Measurements from ENCODE around the gene CPEB3.
"Not testable (repeated sequence)": the region's sequence is repeated elsewhere in the genome, so short reads cannot be mapped to it uniquely, and the experiment has no call there.

The CPEB3 gene

GRCh38 chr10:92290837-92291615 lies at the start of gene CPEB3, which contains the start of gene MARCHF5:
TSS of gene CPEB3 (minus strand) at chr10:92291078. CDS start at chr10:92240350, 50,728 bp downstream.
TSS of gene MARCHF5 (plus strand) at chr10:92291167. CDS start at chr10:92291495, 328 bp downstream.
- DNase-seq (ENCODE audit: low read depth), result peak; percentile 76

DNA sequence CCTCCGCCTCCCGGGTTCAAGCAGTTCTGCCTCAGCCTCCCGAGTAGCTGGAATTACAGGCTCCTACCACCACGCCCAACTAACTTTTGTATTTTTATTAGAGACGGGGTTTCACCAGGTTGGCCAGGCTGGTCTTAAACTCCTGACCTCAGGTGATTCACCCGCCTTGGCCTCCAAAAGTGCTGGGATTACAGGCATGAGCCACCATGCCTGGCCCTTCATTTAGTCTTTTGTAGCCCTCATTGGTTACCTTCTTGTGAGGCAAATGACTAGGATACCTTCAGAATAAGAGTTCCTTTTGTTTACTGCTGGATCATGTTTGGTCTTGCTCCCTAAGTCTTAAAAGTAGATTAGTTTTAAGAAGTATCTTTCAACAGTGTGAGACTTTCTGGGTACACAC lies 39.0 kb upstream of the CPEB3 start:
- not testable (repeated sequence) for DNase-seq (ENCODE audit: low read depth)

- no peak for DNase-seq (ENCODE audit: low read depth)
These were observed 38.1 kb upstream of the CPEB3 start for GRCh38 chr10:92328993-92329392.

DNA sequence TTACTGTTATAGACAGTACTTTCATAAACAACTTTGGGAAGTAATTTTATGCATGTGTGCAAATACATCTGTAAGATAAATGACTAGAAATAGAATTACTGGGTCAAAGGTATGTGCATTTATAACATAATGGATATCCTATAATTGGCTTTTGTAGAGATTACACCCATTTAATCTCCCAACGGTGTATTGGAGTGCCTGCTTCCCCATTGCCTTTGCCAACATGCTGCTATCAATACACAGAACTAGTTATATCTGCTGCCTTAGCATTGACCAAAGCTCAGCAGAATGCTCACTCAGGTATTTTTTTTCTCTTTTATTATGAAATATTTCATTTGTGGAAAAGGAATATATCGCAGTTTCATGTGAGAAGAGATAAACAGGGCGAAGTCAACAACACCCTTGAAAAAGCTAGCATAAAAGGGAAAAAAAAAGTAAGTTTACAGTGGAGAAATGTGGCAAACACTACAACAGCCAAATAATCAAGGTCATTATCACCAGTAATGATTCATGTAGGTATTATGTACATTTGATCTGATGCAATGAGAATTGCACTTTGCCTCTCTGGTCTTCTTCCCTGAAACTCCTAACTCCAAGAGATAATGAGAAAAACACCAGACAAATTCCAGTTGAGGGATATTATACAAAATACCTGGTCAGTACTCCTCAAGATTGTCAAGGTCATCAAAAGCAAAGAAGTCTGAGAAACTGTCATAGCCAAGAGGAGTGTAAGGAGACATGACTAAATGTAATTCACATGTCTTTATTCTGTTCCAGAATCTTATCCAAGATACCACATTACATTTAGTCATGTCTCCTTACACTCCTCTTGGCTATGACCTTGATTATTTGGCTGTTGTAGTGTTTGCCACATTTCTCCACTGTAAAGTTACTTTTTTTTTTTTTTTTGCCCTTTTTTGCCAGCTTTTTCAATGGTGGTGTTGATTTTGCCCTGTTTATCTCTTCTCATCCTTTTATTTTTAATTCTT lies 36.9 kb upstream of the CPEB3 start:
- no peak for DNase-seq (ENCODE audit: low read depth)

DNA sequence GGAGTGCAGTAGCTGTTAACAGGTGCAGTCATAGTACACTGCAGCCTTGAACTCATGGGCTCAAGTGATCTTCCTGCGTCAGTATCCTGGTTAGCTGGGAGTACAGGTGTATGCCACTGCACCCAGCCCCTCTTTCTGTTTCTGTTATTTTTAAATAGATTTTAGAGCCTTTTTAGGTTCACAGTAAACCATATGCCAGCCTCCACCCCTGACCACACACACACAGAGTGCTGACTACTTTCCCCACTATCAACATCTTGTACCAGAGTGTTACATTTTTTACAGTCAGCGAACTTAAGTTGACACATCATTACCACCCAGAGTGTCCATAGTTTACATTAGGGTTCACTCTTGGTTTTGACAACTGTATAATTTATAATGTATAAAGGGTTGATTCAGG lies 32.2 kb upstream of the CPEB3 start:
- no peak for DNase-seq (ENCODE audit: low read depth)

DNA sequence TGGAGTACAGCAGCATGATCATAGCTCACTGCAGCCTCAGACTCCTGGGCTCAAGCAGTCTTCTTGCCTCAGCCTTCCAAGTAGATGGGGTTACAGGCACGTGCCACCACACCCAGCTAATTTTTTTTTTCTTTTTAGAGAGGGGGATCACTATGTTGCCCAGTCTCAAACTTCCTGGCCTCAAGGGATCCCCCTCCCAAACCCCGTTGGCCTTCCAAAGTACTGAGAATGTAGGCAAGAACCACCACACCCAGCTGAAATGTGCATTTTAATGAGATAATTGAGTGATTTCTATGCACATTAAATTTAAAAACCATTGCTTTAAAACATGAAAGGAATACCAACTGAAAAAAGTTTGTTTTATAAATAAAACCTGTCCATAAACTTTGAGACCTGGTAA lies 25.7 kb upstream of the CPEB3 start:
- no peak for DNase-seq (ENCODE audit: low read depth)

DNA sequence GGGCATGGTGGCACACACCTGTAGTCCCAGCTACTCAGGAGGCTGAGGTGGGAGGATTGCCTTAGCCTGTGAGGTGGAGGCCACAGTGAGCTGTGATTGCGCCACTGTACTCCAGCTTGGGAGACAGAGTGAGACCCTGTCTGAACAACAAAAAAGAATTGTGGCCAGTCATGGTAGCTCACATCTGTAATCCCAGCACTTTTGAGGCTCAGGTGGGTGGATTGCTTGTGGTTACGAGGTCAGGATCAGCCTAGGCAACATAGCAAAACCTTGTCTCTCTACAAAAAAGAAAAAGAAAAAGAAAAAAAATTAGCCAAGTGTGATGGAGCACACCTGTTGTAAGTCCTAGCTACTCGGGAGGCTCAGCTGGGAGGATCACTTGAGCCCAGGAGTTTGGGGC lies 22.9 kb upstream of the CPEB3 start:
- no peak for DNase-seq (ENCODE audit: low read depth)

DNA sequence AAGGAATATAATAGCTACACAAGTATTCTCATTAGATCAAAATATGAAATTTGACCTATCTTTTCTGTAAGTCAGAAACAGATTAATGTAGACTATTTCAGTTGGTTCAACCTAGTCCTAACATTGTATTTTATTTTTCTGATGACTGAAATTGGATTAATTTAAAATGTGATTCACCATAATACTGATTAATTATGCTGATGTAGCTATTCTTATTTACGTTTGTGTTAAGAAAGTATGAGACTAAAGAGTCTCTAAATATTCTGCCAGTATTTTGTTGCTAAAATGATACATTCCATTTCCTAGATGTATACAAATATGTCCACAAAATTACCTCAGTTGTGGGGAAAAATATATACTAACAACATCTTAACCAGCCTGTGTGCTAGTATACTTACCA lies 18.4 kb upstream of the CPEB3 start:
- DNase-seq (ENCODE audit: low read depth), result no peak

DNA sequence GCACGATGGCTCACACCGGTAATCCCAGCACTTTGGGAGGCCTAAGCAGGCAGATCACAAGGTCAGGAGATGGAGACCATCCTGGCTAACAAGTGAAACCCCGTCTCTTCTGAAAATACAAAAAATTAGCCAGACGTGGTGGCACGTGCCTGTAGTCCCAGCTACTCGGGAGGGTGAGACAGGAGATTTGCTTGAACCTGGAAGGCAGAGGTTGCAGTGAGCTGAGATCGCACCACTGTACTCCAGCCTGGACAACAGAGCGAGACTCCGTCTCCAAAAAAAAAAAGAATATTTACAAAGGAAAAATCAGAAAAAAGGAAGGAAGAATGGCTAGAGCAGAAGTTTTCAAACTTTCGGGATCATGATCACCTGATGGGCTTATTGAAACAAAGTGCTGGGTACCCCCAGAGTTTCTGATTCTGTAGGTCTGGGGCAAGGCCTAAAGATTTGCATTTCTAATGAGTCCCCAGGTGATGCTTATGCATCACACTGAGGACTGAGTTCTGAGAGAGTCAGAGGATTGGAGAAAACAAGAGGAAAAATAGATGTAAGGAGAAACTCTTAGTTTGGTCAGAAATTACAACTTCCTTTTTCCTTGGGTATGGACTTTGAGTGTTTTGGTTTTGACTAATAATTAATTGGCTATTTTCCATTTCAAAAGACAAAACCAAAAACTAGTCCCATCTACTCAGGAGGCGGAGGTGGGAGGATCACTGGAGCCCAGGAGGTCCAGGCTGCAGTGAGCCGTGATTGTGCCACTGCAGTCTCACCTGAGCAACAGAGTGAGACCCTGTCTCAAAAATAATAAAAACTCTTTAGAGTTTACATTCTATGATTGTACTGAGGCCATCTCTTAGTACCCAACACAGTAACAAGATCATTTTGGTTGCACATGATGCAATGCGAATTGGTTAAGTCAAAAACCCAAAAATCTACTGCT lies 14.5 kb upstream of the CPEB3 start:
- DNase-seq (ENCODE audit: low read depth), result no peak

DNA sequence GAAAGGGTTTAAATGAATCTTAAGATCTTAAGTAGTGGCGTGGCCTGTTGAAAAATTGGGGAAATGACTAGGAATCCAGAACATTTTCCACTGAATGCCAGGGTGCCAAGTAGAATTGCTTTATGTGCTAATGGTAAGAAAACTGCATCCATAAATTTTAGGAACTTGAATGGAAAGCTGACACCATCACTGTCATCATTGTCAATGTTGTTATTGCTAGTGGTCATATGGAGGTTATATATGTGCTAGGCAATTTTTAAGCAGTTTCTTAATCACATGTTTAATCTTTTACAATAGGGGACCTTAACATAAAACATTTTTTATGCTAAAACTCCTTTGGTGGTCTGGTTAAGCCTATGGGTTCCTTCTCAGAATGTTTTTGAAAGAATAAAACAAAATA lies 13.2 kb upstream of the CPEB3 start:
- no peak for DNase-seq (ENCODE audit: low read depth)

GRCh38 chr10:92303096-92303495 lies 12.2 kb upstream of the CPEB3 start:
- no peak for DNase-seq (ENCODE audit: low read depth)

DNA sequence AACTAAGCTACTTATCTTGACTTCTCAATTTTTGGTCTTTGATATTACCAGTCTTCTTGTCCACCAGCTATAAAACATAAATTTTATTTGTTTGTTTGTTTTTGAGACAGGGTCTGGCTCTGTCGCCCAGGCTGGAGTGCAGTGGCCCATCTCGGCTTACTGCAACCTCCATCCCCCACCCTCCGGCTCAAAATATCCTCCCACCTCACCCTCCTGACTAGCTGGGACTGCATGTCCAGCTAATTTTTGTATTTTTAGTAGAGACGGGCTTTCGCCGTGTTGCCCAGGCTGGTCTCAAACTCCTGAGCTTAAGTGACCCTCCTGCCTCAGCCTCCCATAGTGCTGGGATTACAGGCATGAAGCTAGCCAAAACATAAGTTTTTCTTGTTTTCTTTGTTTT lies 7.6 kb upstream of the CPEB3 start:
- DNase-seq (ENCODE audit: low read depth), result no peak

DNA sequence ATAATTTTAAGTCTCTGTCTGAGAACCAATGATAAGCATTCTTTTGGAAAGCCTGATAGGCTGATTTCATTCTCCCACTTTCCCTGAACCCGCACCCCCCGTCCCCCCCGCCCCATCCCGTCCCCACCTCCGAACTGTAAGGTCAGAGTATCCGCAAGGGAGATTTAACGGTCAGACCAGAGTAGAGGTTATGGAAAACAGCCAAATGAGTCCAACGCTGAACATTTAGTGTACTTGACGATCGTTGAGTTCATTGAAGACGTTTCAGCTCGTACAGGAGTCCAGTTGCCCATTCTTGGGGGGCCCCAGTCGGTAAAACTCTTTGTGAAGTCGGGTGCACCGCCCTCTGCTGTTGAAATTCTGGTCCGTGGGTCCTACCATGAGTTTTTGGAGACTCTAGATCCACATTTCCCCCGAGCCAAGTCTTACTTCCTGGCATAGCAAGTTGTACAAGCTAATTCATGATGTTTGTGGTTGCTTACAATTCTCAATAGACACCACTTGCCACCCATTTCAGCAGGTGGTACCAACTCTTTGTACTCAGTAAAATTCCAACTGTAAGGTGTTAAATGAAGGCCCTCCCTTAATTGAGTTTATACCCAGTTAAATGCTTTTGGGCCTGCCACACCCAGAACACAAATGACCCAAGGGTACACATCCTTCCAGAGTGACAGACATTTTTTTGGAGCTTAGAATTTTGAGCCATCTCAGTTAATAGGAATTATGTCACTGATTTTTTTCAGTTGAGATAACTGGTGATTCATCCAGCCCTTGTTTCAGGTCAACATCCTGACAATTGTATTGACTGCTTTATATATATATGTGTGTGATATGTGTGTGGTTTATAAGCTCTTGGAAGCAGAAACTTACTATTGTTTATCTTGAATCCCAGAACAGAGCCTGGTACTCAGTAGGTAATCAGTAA lies 1.3 kb upstream of the CPEB3 start:
- DNase-seq (ENCODE audit: low read depth), result no peak

- DNase-seq (ENCODE audit: low read depth), result no peak
These were observed 663 bp upstream of the CPEB3 start for GRCh38 chr10:92291616-92291865.

- no peak for DNase-seq (ENCODE audit: low read depth)
These were observed 622 bp downstream of the CPEB3 start for GRCh38 chr10:92290076-92290836.

- DNase-seq (ENCODE audit: low read depth), result no peak
These were observed 6.7 kb downstream of the CPEB3 start for GRCh38 chr10:92284112-92284704.

DNA sequence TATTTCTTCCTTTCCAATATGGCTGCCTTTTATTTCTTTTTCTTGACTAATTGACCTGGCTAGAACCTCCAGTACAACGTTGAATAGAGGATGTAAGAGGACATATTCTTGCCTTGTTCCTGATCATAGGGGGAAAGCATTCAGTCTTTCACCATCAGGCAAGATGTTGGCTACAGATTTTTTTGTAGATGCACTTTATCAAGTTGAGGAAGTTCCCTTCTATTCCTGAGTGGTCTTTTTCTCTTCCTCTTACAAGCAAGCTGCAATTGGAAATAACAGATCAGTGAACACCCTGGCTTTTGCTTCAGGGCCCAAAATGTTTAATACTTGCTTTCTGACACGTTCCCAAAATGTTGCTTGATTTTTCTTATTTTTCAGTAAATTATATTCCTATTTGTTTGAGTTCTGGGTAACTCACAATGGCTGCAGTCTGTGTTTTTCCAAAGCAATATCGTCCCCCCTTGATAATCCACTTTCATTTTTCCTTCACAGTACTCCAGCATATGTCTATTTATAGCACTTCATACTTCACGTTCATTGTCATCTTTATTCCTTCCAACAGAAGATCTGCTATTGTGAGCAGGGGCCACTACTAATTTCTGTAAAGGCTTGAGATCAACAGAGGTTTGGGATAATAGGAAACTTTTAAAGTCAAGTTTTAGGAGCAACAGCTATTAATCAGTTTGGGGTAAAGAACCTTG lies 11.7 kb downstream of the CPEB3 start:
- no peak for DNase-seq (ENCODE audit: low read depth)

DNA sequence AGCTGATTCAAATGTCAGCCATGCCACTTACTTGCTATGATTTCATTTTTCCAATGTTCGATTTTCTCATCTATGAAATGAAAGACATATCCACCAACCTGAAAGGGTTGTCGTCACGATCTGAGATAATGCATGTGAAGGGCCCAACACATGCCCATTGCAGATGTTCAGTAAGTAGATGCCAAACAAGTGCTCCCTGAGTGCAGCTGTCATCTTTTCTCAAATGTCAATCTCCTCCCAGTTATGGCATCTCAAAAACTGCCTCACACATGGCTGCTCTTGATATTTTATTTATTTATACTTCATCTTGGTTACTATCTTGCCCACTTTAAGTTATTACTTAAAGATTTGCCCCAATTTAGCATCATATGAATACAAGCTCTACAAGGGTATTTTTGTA lies 16.8 kb downstream of the CPEB3 start:
- no peak for DNase-seq (ENCODE audit: low read depth)

DNA sequence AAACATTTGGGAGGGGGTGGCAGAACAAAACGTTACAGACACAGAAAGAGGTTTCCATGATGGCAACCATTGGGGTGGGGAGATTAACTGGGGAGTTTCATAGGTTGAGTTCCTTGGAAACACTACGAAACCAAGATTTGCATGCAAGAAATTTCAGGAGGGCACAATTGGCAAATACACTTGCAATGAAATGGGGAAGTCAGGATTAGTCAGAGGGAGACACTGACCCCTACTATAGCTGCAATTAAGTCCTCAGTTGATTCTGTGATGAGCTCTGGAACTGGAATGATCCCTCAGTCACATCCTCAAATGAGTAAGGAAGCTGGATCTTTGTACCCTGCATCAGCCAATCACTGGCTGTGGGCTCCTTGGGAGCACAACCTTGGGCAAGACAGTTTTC lies 22.1 kb downstream of the CPEB3 start:
- no peak for DNase-seq (ENCODE audit: low read depth)

Measured in GM04503 (cell line).